HG03064 (cell line): ENCODE data around the gene NHLH2.

Source experiments
- ATAC-seq: cut with Tn5 transposase; IDR thresholded peaks from one replicate; pipeline ENCODE4 v1.9.1; 2021; ENCODE audit warnings: low read depth; ENCODE audit not compliant: unreplicated experiment

The NHLH2 gene

DNA sequence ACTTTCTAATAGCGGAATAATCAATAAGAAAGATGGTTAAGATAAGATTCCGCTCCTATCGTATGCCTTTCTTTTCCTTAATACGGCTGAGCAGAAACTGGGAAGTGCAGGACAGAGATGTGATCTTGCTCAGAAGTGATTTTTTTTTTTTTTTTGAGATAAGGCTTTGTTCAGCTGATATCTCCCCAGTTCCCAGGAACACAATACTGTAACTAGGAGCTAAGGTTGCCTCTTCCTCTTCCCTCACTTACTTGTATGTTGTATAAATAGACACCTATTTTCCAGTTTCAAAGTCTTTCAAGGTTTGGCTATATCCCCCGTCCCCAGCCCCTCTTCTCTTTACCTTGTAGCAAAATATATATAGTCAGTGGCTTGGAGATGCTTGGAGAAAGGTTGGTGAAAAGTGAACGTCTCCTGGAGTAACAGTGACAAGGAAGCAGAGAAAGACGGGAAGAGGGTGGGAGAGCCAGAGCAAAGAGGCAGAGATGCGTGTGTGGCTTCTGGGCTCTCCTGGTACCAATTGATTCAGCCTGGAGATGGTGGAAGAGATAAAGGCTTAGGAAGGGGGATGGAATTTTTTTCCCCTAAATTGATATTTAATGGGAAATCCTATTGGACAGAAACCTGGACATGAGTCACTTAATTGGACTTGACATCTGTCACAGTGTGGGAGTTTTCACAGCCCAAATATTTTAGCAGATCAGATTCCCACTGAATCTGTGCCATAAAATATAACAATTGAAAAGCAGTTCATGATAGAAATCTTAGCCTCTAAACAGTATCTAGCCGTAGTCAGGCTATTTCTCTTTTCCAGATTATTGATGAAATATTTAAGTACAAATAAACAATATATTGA is at the start of gene NHLH2:
TSS of gene NHLH2 (minus strand) at position 522 of the 856 bp plus-strand sequence. CDS start 2,754 bp downstream, outside the sequence.
- no peak for ATAC-seq

DNA sequence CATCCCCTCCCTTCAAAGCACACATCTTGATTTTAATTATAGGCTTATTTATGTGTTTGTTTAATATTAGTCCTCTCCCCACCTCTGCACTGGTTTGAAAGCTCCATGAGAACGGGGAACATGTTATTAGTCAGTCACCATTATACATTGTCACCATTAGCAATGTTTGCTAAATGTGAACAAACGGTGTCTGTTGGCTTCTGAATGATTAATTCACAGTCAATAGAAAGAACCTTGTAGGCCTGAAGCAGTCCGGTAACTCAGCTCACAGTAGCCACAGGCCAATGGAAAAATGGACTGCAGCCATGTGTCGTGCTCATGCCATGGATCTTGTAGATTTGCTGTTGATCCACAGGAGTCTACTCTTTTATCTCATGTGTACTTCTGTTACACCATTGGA is 49.7 kb upstream of the NHLH2 start:
- no peak for ATAC-seq

DNA sequence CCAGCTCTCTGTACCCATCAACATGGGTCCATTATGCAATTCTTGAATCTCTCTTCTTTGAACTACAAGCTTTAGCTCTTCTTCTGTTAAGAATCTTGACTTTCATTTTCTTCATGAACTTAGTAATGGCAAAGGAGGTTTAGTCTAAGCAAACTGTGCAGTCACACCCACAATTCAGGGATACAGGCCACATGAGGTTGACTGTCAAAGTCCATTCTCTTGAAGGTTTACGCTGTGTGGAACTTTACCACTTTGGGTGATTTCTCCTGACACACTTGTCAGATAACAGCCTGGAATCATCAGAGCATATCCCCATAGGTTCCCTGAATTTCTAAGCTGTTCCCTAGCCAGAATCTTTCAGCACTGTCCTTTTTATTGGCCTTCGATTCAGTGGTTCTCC is 48.0 kb upstream of the NHLH2 start:
- ATAC-seq = no peak

DNA sequence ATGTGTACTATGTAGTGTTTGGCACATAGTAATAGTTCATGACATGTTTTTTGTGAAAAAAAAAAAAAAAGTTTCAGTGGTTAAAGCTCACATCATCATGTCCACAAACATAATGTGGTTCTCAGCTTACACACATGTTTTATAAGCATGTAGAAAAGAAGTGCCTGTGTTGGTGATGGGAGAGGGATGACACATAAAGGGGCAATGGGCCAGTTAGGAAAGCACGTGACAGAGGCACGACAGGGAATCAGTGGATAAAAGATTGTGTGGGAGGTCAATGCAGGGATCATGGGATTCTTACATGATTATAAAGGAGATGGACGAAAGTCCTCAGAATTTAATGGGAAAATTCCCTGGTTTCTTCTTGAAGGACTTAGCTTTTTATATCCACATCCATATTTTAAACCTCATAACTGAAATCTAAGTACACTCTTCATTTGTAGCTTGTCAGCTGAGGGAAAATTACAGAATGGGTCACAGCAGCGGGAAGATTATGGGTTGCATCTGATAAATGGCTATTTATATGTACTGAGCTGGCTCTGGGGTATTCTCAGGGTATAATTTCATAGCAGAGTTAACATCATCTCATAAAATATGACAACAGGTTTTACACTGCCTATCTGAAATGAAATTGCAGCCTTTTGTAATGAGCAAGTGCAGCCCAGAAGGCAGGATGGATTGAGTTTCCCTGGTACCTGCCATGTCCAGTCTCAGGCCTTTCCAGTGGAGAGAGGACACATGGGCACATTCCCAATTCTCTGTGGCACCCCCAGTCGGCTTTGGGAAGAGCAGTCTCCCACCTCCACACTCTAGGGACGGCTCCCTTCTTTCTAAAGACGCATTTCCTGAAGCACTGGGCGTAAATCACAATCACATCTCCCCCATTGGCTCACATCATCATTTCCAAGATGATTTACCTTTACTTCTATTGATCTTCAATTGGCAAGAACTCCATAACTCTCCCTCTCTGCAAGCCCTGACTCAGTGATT is 42.3 kb upstream of the NHLH2 start:
- ATAC-seq = no peak

DNA sequence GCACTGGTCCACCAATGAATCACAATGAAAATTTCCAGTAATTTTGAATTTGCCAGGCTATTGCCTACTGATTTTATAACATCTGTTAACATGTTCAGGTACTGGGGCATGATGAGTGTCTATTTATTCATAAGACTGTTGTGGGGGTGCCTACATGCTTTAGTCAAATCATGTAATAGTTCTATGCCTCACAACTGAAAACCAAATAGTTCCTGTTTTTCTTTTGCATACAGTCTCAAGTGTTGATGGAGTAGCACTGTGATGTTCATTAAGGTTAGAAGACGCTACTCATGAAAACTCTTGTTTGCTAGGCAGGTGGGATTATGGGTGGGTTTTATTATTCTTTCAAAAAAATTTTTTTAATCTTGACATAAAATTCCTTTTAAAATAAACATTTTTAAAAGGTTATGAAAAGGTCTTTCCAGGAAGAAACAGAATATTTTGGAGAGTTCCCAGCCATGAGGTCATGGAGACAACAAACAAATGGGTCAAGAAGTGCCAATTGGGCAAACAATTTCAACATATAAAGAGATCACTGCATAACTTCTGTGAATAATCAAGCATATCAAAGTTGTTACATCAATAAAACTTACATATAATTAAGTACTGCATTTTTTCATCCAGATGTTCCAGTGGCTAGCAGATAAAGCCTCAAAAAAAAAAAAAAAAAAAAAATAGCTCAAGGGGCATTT is 40.2 kb upstream of the NHLH2 start:
- no peak for ATAC-seq

DNA sequence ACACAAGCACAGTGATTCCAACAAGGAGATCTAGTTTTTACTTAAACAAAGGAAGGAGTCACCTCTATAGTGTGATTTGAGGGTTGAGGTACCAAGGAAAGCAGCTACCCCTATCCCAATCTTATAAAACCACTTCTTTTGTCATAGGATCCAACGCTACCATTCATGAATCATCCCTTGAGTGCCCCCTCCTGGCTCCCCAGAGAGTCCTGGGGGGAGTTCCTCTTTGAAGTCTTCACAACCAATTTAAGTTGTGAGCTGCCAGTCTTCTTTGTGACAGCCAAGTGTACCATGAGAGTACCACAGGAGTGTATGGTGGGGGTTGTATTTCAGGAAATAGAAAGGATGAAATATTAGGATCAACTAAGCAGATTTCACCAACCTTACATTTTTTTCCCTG is 39.1 kb upstream of the NHLH2 start:
- ATAC-seq = no peak

DNA sequence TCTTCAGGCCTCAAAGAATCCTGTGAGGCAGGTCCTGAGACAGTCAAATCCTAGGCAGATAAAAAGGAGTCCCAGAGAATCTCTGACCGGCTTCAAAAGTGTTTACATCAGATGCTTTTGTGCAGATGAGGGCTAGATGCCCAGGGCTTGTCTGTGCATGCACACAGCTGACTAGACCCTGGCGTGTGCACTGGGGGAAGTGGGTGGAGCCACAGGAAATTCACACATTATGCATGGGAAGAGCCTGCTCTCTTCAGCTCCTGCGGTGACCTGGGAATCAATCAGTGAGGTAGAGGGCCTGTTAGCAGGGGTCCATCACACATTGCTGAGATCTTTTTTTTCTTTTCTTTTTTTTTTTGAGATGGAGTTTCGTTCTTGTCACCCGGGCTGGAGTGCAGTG is 36.6 kb upstream of the NHLH2 start:
- ATAC-seq = no peak

DNA sequence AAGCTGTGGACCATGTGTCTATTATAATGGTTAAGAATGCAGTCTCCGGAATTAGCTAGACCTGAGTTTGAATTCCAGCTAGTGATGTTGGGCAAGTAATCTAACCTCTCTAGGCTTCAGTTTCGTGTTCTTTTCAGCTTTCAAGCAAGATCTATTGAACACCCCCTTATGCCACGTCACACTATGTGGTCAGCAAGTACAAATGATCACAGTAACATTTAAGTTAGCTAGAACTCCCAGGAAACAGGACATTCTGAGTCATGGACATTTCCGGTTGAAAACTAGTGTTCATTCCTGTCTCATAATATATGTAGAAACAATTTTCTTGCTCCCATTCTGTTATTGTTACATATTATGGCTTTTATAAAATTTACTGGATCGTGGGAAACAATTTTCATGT is 34.0 kb upstream of the NHLH2 start:
- no peak for ATAC-seq

DNA sequence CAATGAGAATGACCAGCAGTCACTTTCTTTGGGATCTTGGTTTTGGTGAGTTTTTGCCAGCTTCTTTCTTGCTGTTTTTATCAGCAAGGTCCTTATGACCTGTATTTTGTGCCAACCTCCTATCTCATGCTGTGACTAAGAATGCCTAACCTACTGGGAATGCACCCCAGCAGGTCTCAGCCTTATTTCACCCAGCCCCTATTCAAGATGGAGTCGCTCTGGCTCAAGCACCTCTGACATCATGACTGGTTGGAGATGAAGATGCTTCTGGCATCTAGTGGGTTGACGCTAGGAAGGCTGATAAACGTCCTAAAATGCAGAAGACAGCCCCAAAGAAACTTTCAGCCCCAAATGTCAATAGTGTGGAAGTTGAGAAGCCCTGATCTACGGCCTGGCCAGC is 33.6 kb upstream of the NHLH2 start:
- ATAC-seq = no peak

DNA sequence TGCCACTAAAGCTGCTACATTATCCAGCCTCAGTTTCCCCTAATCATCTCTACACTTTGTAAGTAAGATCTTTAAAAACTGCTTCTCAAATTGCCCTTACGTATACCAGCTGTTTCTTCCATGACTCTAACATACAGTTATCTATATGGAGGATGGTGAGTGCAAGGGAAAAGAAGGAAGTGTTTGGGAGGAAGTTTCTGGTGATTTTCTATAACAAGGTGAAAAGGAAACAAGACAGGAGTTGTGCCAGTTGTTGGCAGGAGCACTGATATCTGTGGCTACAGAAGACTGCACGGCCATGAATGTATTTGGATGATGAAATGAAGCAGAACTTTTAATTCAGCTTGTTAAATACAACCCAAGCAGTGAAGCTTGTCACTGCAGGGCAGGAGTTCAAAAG is 32.3 kb upstream of the NHLH2 start:
- ATAC-seq = no peak

DNA sequence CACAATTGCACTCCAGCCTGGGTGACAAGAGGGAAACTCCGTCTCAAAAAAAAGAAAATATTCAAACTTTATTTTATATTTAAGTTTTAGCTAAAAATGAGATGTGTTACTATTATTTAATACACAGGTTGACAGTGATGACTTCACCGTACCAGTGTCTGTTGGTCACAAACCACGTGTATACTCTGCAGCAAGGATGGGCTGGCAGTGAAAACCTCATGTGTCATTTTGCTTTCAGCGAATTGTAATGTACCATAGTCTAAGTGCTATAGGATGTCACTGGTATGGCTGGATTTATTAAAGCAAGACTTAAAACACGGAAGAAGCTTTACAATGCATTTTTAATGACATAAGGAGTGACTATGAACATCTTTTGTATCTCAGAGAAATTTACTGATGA is 28.1 kb upstream of the NHLH2 start:
- ATAC-seq = no peak

DNA sequence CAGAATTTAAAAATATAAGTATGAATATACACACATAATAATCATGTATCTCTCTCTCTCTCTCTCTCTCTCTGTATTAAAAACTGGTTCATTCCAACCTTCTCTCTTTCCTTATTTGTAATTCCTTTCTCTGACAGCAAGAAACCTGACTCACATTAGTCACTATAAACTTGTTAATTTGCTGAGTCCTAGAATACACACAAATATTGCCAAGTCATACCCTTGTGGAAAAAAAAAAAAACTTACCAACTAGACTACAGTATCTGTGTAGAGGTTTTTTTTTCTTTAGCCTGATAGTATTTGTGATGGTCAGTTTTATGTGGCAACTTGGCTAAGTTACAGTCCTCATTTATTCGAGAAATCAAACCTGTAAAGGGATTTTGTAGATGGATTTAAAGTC is 26.3 kb upstream of the NHLH2 start:
- no peak for ATAC-seq

DNA sequence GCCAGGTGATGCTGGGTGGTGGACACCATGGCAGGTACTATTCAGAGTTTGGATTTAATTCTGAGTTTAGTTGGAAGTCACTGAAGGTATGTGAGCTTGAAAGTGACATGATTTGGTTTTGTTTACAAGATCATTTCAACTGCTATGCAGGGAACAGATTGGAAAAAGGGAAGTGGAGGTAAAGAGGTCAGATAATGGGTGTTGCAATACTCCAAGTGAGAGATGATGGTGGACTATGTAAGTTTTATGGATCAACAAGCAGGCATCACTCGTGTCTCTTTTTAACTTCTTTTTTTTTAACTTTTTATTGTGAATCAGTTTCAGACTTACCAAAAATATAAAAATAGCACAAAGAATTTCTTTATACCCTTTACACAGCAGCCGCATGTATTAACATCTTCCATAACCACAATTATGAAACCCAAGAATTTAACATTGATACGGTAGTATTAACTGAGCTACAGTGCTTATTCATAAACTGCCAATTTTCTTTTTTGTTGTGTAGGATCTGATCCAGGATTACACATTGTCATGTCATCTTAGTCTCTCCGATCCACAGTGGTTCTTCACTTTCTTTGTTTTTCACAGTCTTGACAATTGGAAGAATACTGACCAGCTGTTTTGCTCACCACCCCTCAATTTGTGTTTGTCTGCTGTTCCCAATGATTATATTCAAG is 24.9 kb upstream of the NHLH2 start:
- no peak for ATAC-seq

DNA sequence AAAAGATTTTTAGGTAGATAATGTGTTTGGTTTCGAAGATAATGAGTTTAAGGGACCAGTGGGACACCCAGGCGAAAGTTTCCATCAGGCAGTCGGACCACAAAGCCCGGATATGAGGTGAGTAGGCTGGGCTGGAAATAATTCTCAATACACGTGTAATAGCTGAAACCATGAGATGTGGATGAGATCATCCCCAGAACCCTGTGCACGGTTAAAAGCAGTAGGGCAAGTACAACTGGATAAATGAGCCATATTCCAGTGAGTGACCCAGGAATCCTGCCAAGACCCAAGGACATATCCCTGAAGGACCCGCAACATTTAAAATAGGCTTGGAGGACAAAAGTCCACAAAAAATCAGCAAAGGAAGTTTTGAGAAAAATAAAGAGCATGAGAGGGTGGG is 21.5 kb upstream of the NHLH2 start:
- no peak for ATAC-seq

DNA sequence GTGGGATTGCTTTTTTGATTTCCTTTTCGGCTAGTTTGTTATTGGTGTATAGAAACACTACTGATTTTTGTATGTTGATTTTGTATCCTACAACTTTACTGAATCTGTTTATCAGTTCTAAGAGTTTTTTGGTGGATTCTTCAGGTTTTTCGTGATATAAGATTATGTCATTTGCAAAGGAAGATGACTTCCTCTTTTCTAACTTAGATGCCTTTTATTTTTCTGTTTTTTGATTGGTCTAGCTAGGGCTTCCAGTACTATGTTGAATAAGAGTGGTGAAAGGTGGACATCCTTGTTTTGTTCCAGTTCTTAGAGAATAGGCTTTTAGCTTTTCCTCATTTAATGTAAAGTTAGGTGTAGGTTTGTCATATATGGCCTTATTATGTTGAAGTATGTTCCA is 13.1 kb upstream of the NHLH2 start:
- no peak for ATAC-seq

DNA sequence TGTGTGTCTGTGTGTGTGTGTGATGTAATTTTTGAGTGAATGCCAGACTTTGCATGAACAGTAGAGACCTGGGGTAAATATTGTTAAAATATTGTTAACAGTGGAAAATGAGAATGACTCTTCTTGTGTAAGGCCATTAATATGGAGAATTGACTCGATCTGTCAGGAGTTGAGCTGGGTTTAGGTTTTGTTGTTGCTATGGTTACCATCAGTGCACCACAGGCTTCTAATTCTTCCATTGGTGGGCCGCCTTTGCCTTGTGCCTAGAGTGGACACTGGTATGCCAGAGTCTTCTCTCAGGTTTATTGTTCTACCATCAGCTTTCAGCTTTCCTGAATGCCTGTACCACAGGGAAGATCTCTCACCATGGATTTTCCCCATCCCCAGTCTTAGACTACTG is 10.0 kb upstream of the NHLH2 start:
- no peak for ATAC-seq

DNA sequence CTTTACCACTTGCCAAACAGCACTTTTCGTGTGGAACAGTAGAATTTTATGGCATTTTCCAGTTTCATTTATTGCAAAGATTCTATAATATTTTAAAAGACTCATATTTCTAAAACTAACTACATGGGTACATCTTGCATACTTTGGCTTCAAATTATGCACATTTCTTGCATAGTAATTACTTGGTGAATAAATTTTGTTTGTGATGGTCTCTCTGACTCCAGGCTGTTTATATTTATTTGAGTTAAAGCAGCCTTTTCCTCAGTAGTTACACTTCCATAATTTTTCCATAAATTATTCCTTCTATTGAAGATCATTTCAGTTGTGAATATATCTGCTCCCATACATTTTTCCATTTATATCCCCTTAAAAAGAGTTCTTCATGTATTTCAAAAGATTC is 6.9 kb upstream of the NHLH2 start:
- no peak for ATAC-seq

DNA sequence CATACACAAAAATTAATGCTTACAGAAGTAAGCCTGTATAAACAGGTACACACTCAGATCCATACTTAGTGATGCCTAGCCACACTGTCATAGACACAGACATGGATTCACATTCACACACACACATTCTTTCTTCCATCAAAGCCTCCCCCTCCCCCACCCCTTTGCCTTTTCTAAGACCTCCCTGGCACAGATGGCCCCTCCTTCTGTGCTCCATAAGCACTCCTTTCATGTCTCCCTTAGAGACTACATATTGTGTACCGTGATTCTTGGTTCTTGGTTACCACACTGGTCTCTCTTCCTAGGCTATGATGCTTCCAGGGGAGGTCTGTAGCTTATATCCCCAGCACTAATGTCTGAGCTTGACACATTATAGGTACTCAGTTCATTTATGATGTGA is 2.0 kb upstream of the NHLH2 start:
- ATAC-seq = no peak

DNA sequence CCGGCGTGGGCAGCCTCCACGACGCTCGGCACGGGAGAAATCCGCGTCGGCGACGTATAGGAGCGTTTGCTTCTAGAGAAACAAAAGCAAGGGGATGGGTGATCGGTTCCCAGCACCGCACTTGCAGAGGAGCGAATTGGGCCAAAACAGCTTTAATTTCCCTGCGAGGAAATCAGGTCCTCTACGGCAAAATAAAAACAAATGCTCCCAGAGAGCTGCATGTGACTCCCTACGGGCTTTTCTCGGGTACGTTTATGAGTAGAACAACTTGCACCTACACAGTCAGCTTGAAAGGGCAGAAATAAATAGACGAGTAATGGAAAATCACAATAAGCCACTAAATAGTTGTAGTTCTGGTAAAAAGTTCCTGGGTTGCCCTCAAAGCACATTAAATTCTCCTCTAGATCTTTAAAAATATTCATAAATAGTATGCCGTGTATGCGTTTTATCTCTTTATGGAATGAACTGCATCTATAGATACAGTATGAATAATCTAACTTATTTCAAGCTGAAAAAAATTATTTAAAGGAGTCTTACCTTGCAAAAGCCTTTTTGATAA is 1.2 kb downstream of the NHLH2 start:
- no peak for ATAC-seq

DNA sequence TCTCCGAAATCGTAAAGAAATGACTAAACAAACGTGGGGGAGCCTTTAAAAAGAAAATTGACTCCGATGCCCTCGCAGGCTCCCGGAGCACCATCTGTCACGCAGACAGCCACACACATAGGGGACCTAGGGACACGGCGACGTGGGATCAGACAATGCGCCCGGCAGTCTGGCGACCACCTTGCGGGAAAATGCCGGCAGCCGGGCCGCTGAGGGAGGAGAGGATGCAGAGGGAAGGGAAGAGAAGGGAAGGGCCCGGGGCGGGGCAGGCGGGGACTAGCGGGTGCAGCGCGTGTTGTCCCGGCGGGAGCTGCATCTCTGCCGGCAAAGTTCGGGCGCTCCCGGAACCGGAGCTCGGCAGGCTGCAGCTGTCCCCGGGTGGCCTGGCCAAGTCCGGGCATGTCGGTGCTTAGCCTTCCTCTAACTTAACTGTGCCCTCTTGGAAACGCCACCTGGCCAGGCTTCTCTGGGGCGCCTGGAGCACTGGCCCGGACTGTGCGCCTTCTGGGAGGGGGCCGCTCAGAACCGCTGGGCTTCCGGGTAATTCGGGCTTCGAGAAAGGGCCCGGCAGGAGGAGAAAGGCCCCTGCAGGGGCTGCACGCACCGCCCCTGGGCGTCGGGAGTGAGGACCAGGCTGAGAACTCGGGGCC is 1.8 kb downstream of the NHLH2 start:
- ATAC-seq = no peak
